Measurements from ENCODE around the gene ATP10A. TPM values are rescaled to one million over a fixed set of nuclear protein-coding genes. Genes with fewer than 3 reads are reported as not detected.
A peak's percentile ranks its signal among the peaks of the same experiment; 100 is the strongest.

ATP10A gene
- total RNA-seq, 1 donor from 2014 or later, result 7.6 TPM

- no peak for DNase-seq (ENCODE audit: low read depth)
- Histone ChIP-seq H3K36me3 (ENCODE audit: control insufficient read depth, insufficient read depth, low read length) (no peaks in the 10 kb centered on the region), H3K27me3 (ENCODE audit: control insufficient read depth, insufficient read depth, low read length) (no peaks in the 10 kb centered on the region), H3K4me3 (ENCODE audit: low read depth, low read length) (no peak overlapping the region)
- TF ChIP-seq CTCF (IDR thresholded peaks at IDR 0.05; ENCODE audit: insufficient read depth, low read length, poor library complexity, severe bottlenecking), result no peak
Observed at GRCh38 chr15:25852027-25852426, 11.1 kb downstream of the ATP10A start.

- H3K36me3 ChIP-seq (ENCODE audit: control insufficient read depth, insufficient read depth, low read length), result no peaks in the 10 kb centered on the region
- no peak for TF ChIP-seq CTCF (IDR thresholded peaks at IDR 0.05; ENCODE audit: insufficient read depth, low read length, poor library complexity, severe bottlenecking)
- DNase-seq (ENCODE audit: low read depth), result no peak
- no peaks in the 10 kb centered on the region for H3K27me3 ChIP-seq (ENCODE audit: control insufficient read depth, insufficient read depth, low read length)
- H3K4me3 ChIP-seq (ENCODE audit: low read depth, low read length), result peak overlapping the region; percentile 33
Observed at GRCh38 chr15:25850154-25851111, 12.7 kb downstream of the ATP10A start.

DNA sequence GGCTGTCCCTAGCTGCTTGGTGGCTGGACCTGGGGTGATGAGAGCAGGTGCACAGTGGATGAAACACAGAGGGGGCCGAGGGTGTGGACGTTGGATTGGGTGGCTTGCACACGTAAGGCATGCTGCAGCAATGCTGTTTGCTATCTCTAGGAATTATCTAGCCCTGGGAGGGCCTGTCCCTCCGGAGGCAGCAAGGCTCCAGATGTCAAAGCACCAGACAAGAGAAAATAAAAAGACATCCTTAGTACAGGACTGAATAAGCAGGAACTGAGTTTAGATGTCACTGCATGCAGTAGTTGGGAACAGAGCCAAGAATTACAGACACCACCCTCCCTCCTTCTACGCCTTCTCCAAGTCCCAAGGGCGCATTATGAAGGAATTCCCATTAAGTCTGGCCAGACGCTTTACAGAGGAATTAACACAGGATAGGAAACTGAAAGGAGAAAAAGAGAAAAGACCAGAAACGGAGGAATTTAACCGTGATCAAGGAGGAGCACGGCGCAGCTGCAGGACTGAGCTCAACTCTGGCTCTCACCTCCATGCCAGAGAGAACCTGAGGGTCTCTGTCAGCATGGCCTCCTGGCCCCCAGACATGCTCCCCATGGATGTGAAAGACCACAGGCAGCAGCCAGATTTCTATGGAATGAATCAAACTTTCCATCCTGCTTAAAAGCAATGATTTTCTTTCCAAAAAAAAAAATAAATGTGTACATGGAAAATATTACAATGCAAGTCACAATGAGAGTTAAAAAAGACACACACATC, 13.8 kb downstream of the ATP10A start:
- Histone ChIP-seq H3K4me3 (ENCODE audit: low read depth, low read length) (no peak overlapping the region), H3K27me3 (ENCODE audit: control insufficient read depth, insufficient read depth, low read length) (no peaks in the 10 kb centered on the region), H3K36me3 (ENCODE audit: control insufficient read depth, insufficient read depth, low read length) (no peaks in the 10 kb centered on the region)
- DNase-seq (ENCODE audit: low read depth), result peak; percentile 64
- TF ChIP-seq CTCF (IDR thresholded peaks at IDR 0.05; ENCODE audit: insufficient read depth, low read length, poor library complexity, severe bottlenecking), result no peak

- no peaks in the 10 kb centered on the region for H3K27me3 ChIP-seq (ENCODE audit: control insufficient read depth, insufficient read depth, low read length)
- no peak overlapping the region for H3K4me3 ChIP-seq (ENCODE audit: low read depth, low read length)
- no peak for TF ChIP-seq CTCF (IDR thresholded peaks at IDR 0.05; ENCODE audit: insufficient read depth, low read length, poor library complexity, severe bottlenecking)
- no peak for DNase-seq (ENCODE audit: low read depth)
- H3K36me3 ChIP-seq (ENCODE audit: control insufficient read depth, insufficient read depth, low read length), result no peaks in the 10 kb centered on the region
Observed at GRCh38 chr15:25848784-25849156, 14.4 kb downstream of the ATP10A start.

DNA sequence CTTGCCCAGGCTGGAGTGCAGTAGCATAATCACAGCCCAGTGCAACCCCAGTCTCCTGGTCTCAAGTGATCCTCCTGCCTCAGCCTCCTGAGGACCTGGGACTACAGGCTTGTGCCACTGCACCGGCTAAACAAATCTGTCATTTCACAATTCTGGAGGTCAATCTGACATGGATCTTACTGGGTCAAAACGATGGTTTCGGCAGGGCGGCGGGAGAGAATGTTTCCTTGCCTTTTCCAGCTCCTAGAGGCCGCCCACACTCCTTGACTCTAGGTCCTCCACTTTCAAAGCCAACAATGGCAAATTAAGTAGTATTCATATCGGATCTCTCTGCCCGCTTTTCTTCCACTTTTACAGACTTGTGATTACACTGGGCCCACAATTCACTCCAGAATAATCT, 14.8 kb downstream of the ATP10A start:
- TF ChIP-seq CTCF (IDR thresholded peaks at IDR 0.05; ENCODE audit: insufficient read depth, low read length, poor library complexity, severe bottlenecking), result no peak
- Histone ChIP-seq H3K4me3 (ENCODE audit: low read depth, low read length) (no peak overlapping the region), H3K27me3 (ENCODE audit: control insufficient read depth, insufficient read depth, low read length) (no peaks in the 10 kb centered on the region), H3K36me3 (ENCODE audit: control insufficient read depth, insufficient read depth, low read length) (no peaks in the 10 kb centered on the region)
- DNase-seq (ENCODE audit: low read depth), result no peak

All from kidney epithelial cell (primary cell).